Renal cortex interstitium (tissue), 11 donors: Measurements from ENCODE around the gene HDC. TPM values are rescaled to one million over a fixed set of nuclear protein-coding genes. Genes with fewer than 3 reads are reported as not detected.

Experiments used
- DNase-seq, 11 donors: peaks; one replicate each; pipeline ENCODE4 v3.0.0-alpha.2; 2013; ENCODE audit warnings: low read depth in 9 of 11, low spot score in 4 of 11; ENCODE audit errors: extremely low read depth in 1 of 11
- polyA plus RNA-seq, 3 donors: library from polyadenylated mRNA; unstranded; fragments of 120-200 nt; gene quantifications; one replicate each; pipeline ENCODE4 v1.2.1, GENCODE V29; 2013; ENCODE audit not compliant: insufficient read length in 3 of 3

Gene HDC
- polyA plus RNA-seq, 3 donors, result 0.42 to 0.56 (median 0.48) TPM

GRCh38 chr15:50259276-50259675 lies 6.2 kb downstream of the HDC start:
- no peak for DNase-seq

GRCh38 chr15:50257924-50258323 lies 7.6 kb downstream of the HDC start:
- no peak for DNase-seq

DNA sequence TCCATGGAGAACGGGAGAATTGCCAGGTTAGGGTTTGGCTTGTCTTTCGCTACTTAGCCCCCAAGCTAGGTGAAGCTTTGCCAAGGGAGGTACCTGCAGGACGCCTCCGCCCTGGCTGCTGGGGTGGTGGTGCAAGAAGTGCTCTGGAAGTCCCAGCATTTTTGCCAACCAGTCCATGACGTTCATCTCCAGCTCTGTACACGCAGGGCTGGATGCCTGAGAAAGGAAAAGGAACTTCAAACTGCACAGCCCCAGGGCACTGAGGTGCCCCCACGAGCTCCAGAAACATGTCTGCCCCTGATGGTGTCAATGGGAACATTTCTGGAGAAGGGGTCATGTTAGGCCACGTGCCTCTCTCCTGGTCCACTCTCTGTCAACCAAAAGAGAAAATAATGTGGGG lies 8.2 kb downstream of the HDC start:
- no peak for DNase-seq

DNA sequence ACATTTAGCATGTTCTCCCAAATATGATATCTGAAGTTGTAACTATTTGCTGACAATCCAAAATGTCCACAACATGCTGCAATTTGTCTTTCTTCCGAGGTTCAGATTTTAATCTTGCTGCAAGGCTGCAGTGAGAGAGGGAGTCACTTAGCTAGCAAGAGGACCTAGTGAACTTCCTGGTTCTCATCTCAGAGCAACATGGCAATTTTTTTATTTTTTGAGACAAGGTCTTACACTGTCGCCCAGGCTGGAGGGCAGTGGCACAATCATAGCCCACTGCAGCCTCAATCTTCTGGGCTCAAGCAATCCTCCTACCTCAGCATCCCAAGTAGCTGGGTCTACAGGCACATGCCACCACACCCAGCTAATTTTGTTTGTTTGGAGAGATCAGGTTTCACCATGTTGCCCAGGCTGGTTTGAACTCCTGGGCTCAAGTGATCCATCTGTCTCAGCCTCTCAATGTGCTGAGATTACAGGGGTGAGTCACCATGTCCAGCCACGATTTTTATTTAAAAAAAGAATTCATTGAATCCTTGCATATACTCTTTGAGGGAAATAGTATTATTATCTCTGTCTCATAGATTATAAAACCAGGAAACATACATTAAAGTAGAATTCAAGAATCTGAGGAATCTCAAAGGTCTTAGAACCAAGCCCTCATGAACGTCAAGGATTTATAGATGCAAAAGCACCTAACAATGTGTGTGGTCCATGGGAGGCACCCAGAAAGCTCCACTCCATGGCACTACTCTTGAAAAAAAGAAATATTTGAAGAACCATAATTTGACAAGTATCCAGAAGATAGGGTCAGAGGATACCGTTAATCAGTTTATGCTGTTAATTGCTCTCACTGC lies 9.1 kb downstream of the HDC start:
- DNase-seq, result no peak

DNA sequence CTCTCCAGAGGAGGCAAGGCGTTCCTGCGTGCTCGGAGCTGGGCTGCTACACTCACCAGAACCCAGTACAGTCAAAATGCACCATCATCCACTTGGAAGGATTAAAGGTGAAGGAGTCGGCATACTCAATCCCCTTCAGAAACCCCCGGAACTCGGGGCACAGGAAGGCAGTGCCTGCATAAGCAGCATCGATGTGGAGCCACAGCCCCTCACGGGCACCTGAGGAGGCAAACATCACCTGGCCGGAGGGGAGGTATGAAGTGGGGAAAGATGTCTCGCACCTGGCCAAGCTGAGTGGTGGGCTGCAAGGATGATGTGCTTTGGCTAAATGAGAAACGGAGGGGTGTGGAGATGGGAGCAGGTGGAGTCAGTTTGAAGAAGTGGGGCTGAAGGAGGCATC lies 13.0 kb downstream of the HDC start:
- no peak for DNase-seq

DNA sequence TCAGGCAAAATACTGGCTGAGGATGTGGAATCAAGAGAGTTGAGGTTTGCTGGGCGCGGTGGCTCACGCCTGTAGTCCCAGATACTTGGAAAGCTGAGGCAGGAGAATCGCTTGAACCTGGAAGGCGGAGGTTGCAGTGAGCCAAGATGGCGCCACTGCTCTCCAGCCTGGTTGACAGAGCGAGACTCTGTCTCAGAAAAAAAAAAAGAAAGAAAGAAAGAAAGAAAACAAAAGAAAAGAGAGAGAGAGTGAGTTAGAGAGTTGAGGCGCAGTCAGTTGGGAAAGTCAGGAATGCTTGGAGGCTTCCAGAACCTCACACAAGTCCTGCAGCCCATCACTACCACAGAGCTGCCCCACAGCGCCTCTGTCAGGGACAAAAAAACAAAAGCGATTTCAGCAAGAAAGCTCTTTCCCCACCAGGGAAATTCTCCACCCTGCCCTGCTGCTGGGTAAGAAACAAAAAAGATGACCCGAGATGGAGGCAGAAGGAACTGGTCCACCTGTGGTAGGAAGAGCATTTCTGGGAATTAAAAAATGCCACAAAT lies 13.8 kb downstream of the HDC start:
- no peak for DNase-seq

- DNase-seq, result no peak
Measured at GRCh38 chr15:50250760-50251394, 14.6 kb downstream of the HDC start.

- no peak for DNase-seq
Measured at GRCh38 chr15:50249704-50250103, 15.8 kb downstream of the HDC start.

- no peak for DNase-seq
Measured at GRCh38 chr15:50248994-50249582, 16.4 kb downstream of the HDC start.

GRCh38 chr15:50247819-50248655 lies 17.5 kb downstream of the HDC start:
- no peak for DNase-seq

GRCh38 chr15:50246631-50247030 lies 18.9 kb downstream of the HDC start:
- DNase-seq, result no peak

DNA sequence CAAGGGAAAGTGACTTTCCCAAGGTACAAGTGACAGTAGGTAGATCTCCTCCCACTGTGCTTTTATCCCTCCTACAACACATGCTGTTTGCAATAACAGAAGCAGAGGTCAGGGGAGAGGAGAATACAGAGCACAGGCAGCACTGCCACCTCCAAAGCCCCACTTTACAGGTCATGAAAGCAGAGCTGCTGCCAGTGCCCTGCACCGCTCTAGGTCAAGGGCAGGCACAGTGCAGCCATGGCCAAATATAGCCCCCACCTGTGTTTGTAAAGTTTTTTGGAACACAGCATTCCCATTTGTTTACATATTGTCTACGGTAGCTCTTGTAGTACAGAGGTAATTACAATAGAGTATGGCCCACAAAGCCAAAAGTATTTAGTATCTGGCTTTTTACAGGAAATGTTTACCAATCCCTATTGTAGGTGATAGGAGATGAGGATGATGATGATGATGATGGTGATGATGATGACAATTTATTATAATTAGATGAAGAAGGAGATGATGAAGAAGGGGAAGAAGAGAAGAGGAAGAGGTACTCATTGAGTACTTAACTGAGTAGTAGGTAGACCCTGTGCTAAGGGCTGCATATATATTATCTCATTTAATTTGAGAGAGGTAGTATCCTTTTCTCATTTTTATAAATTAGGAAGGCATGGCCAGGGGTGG lies 20.4 kb downstream of the HDC start:
- no peak for DNase-seq

DNA sequence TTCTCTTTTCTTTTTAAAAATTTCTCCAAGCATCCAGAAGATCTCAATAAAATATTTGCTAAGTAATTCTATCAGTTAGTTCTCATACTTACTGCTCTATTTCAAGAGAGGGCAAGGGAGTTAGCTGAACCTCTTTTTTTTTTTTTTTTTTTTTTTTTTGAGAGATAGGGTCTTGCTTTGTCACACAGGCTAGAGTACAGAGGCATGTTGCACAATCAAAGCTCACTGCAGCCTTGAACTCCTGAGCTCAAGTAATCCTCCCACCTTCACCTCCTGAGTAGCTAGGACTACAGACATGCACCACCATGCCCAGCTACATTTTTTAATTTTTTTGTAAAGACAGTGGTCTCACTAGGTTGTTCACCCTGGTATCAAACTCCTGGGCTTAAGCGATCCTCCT lies 21.4 kb downstream of the HDC start:
- DNase-seq, result no peak

- no peak for DNase-seq
Measured at GRCh38 chr15:50241684-50242450, 23.7 kb downstream of the HDC start.

GRCh38 chr15:50238255-50238654 lies 27.3 kb downstream of the HDC start:
- no peak for DNase-seq

DNA sequence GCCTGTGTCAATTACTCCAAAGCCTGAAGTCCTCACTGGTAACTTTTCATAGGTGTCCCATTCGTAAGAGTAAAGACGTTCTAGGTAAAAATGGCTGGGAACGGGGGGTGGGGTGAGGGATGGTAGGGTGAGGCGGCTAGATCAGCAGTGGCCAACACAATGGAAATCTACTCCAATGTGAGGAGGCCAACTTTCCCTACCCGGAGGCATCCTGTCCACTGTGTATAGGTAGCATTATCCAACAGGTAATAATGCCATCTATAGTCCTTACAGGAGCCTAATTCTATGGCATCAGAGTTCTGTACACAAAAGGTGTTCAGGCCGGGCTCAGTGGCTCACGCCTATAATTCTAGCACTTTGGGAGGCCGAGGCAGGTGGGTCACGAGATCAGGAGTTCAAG lies 29.1 kb downstream of the HDC start:
- no peak for DNase-seq

DNA sequence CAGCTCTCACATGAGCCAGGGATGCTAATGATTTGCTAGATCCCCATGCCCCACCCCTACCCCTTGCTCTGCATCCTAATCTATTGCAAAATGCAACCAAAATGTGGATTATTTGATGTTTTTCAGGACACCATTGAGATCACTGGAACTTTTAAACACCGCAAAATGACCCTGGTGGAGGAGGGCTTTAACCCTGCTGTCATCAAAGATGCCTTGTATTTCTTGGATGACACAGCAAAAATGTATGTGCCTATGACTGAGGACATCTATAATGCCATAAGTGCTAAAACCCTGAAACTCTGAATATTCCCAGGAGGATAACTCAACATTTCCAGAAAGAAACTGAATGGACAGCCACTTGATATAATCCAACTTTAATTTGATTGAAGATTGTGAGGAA lies 29.7 kb downstream of the HDC start:
- DNase-seq, result no peak

- DNase-seq, result no peak
Measured at GRCh38 chr15:50234764-50235163, 30.8 kb downstream of the HDC start.
